ENCODE data around the gene PPP1R12B. TPM values are rescaled to one million over a fixed set of nuclear protein-coding genes. Genes with fewer than 3 reads are reported as not detected.
"Not testable (repeated sequence)": the region's sequence is repeated elsewhere in the genome, so short reads cannot be mapped to it uniquely, and the experiment has no call there.

The PPP1R12B gene
- total RNA-seq, 1 donor from 2014 or later, result 18.2 TPM

- no peaks in the 10 kb centered on the region for H3K27me3 Mint-ChIP-seq (ENCODE audit: low read depth)
- DNase-seq (ENCODE audit: low spot score), result no peak
- H3K9me3 Mint-ChIP-seq (ENCODE audit: low read depth), result no peaks in the 10 kb centered on the region
- peaks cover 28% of the 10 kb centered on the region for H3K4me1 Mint-ChIP-seq (ENCODE audit: low read depth)
- no peak overlapping the region for H3K4me3 Mint-ChIP-seq (ENCODE audit: unreplicated experiment)
- peaks cover 11% of the 10 kb centered on the region for H3K36me3 Mint-ChIP-seq (ENCODE audit: low read depth)
- TF ChIP-seq, protein P1, sequence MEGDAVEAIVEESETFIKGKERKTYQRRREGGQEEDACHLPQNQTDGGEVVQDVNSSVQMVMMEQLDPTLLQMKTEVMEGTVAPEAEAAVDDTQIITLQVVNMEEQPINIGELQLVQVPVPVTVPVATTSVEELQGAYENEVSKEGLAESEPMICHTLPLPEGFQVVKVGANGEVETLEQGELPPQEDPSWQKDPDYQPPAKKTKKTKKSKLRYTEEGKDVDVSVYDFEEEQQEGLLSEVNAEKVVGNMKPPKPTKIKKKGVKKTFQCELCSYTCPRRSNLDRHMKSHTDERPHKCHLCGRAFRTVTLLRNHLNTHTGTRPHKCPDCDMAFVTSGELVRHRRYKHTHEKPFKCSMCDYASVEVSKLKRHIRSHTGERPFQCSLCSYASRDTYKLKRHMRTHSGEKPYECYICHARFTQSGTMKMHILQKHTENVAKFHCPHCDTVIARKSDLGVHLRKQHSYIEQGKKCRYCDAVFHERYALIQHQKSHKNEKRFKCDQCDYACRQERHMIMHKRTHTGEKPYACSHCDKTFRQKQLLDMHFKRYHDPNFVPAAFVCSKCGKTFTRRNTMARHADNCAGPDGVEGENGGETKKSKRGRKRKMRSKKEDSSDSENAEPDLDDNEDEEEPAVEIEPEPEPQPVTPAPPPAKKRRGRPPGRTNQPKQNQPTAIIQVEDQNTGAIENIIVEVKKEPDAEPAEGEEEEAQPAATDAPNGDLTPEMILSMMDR (IDR thresholded peaks at IDR 0.05), result no peak
- H3K27ac Mint-ChIP-seq (ENCODE audit: unreplicated experiment), result no peak overlapping the region
These were observed 104.0 kb downstream of the PPP1R12B start for GRCh38 chr1:202452508-202452907.

DNA sequence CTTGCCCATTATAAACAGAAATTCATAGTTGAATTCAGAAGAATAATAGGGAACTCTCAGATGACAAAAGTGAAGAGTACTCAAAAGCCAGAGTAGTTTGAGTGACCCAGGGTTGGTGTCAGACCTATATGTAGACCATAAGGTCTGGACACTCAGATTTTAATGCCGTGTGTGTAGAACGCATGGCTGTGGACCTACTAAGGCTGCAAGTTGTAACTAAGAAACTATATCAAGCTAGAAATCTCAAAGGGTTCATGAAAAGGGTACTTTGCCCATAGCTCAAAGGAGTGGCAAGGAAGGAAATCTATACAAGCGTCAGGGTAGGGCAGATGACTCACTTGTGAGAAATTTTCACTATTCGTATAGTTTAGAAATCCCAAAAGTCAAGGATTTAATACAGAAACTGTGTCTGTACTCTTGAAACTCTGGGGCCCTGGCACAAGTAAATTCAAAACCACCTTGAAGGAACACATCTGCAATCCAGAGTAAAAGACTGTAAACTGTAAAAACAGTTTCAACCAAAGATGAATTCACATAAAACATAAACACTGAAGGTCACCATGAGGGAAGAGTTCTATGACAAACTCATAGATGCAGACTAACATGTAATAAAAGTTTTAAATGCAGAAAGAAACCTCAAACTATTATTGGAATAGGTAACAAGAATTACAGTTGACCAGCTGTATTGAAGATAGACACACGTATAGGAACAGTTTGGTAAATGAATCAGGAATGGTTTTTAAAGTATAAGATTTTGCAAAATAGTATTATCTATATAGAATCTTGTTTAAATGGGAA lies 108.1 kb downstream of the PPP1R12B start:
- not testable (repeated sequence) for H3K9me3 Mint-ChIP-seq (ENCODE audit: low read depth); H3K36me3 Mint-ChIP-seq (ENCODE audit: low read depth); H3K4me3 Mint-ChIP-seq (ENCODE audit: unreplicated experiment); DNase-seq (ENCODE audit: low spot score); H3K27me3 Mint-ChIP-seq (ENCODE audit: low read depth)
- Mint-ChIP-seq H3K27ac (ENCODE audit: unreplicated experiment) (peak overlapping the region; percentile 75), H3K4me1 (ENCODE audit: low read depth) (peaks cover 49% of the 10 kb centered on the region)

GRCh38 chr1:202458651-202459050 lies 110.2 kb downstream of the PPP1R12B start:
- peaks cover 49% of the 10 kb centered on the region for H3K4me1 Mint-ChIP-seq (ENCODE audit: low read depth)
- H3K27me3 Mint-ChIP-seq (ENCODE audit: low read depth); H3K36me3 Mint-ChIP-seq (ENCODE audit: low read depth); H3K4me3 Mint-ChIP-seq (ENCODE audit: unreplicated experiment); DNase-seq (ENCODE audit: low spot score); H3K27ac Mint-ChIP-seq (ENCODE audit: unreplicated experiment); H3K9me3 Mint-ChIP-seq (ENCODE audit: low read depth): not testable (repeated sequence)

DNA sequence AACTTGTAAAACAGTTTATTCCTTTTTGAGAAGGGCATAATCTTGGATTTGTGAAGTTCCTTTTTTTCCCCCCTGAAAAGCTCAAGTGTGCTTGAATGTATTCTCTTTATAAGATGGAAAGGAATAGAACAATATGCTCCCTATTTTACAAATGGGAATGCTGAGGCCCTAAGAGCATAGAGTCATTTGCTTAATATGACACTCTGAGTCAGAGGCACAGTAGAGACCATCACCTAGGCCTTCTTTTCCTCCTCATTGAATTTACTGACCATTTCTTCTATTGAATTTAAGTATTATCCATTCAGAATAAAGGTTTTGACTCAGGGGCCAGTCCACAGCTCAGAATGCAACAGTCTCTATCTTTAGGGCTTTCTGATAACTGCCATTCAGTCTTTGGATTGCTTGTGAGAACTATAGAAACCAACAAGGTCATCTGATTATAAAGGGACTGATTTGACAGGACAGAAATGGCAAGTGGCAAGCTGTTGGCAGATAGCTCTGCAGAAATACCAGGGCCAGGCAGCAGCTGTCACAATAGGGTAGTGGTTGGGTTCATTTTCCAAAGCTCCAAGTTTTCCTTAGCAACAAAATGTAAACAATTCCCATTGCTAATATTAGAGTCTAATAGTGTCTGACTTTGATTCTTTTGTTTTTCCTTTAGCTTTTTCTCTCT lies 111.1 kb downstream of the PPP1R12B start:
- H3K9me3 Mint-ChIP-seq (ENCODE audit: low read depth); H3K4me3 Mint-ChIP-seq (ENCODE audit: unreplicated experiment); DNase-seq (ENCODE audit: low spot score); H3K27me3 Mint-ChIP-seq (ENCODE audit: low read depth); H3K36me3 Mint-ChIP-seq (ENCODE audit: low read depth): not testable (repeated sequence)
- H3K27ac Mint-ChIP-seq (ENCODE audit: unreplicated experiment), result peak overlapping the region; percentile 93
- peaks cover 49% of the 10 kb centered on the region for H3K4me1 Mint-ChIP-seq (ENCODE audit: low read depth)

GRCh38 chr1:202460143-202460495 lies 111.6 kb downstream of the PPP1R12B start:
- not testable (repeated sequence) for DNase-seq (ENCODE audit: low spot score); H3K36me3 Mint-ChIP-seq (ENCODE audit: low read depth); H3K27me3 Mint-ChIP-seq (ENCODE audit: low read depth); H3K9me3 Mint-ChIP-seq (ENCODE audit: low read depth); H3K4me3 Mint-ChIP-seq (ENCODE audit: unreplicated experiment)
- Mint-ChIP-seq H3K4me1 (ENCODE audit: low read depth) (peaks cover 50% of the 10 kb centered on the region), H3K27ac (ENCODE audit: unreplicated experiment) (peak overlapping the region; percentile 93)

DNA sequence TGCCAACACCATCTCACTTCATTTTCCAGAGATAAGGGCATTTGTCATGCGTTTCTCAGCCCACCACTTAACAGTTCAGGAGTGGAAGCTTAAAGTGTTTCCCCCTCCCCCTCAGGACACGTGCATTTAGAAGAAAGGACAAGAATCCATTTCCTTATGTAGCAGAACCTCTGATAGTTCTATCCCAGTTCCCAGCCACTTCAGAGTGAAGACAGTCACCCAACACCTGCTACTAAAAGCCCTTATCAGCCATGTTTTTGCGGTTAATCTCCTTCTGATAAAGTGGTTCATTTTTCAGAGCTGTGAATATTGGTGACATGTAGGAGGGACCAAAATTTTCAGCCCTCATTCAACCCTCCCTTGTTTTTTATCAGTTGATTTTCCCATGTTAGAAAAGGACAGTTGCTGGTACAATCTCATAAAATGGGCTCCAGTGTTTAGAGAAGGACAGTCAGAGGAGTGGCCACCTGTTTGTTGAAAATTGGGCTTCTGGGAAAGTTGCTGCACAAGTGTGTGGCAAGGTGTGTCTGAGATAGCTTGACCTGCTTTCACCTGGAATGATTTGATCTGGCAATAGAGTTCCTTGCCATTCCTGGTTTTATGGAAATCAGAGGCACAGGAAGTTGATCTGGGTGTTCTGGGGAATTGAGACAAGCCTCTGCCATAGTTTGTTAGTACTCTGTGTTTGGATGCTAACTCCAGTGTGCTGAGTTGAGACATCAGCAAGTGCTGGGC lies 114.0 kb downstream of the PPP1R12B start:
- DNase-seq (ENCODE audit: low spot score), result no peak
- Mint-ChIP-seq H3K9me3 (ENCODE audit: low read depth) (no peaks in the 10 kb centered on the region), H3K36me3 (ENCODE audit: low read depth) (peaks cover 1% of the 10 kb centered on the region), H3K27me3 (ENCODE audit: low read depth) (no peaks in the 10 kb centered on the region), H3K4me1 (ENCODE audit: low read depth) (peaks cover 44% of the 10 kb centered on the region), H3K27ac (ENCODE audit: unreplicated experiment) (no peak overlapping the region), H3K4me3 (ENCODE audit: unreplicated experiment) (no peak overlapping the region)
- TF ChIP-seq, protein P1 (IDR thresholded peaks at IDR 0.05), result no peak

DNA sequence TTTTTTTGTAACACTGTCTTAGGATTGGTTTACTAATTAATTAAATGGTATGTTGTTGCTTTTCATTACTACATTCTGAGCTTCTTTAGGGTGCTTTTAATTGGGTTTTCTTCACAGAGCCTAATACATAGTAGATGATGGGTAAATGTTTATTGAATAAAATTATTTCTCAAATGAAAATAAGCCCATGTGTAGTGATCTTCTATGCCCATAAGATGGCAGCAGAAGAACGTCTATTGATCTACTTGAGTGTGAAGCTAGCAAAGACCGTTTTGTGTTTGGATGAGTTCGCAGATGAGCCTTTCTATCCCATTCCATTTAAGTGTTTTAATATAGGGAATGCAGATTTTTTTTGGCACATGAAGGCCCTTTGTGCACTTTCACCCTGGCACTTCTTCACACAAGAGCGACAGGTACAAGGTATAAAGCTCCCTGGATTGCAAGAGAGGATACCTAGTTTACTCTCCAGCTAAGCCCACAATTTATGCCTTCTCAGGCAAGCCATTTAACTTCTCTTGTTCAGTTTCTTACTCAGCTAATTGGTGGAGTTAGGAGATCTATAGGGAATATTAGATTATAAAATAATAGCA lies 115.7 kb downstream of the PPP1R12B start:
- TF ChIP-seq, protein P1 (IDR thresholded peaks at IDR 0.05), result peak; percentile 85
- not testable (repeated sequence) for H3K4me3 Mint-ChIP-seq (ENCODE audit: unreplicated experiment); H3K27ac Mint-ChIP-seq (ENCODE audit: unreplicated experiment); H3K36me3 Mint-ChIP-seq (ENCODE audit: low read depth); H3K9me3 Mint-ChIP-seq (ENCODE audit: low read depth); DNase-seq (ENCODE audit: low spot score); H3K27me3 Mint-ChIP-seq (ENCODE audit: low read depth)
- H3K4me1 Mint-ChIP-seq (ENCODE audit: low read depth), result peaks cover 31% of the 10 kb centered on the region

DNA sequence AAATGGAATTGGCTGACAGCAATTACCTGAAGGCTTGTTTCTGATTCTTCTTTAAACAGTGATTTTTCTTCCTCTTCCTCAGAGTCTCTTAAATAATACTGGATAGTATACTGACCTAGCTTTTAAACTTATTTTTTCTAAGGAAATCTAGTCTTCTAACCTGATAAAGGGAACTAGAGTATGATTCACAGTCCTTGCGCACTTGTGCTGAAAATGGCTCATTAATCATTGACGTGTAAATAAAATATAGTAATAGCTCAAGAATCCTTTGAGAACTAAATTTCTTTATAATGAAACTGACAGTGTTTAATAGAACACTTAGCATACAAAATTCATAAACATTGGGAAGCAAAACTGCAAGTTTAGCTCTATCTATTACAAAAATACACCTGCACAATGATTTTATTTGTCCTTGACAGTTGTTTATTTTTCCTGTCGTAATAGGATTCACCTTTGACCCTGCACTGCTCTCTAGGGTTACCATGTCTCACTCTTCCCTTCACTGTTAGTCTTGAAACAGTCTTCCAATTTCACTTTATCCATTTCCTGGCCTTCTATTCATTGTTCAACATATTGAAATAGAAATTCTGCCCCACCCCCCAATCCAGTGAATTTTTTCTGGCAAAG lies 117.3 kb downstream of the PPP1R12B start:
- not testable (repeated sequence) for H3K9me3 Mint-ChIP-seq (ENCODE audit: low read depth); H3K27ac Mint-ChIP-seq (ENCODE audit: unreplicated experiment); H3K4me3 Mint-ChIP-seq (ENCODE audit: unreplicated experiment); H3K27me3 Mint-ChIP-seq (ENCODE audit: low read depth); H3K36me3 Mint-ChIP-seq (ENCODE audit: low read depth); DNase-seq (ENCODE audit: low spot score)
- H3K4me1 Mint-ChIP-seq (ENCODE audit: low read depth), result peaks cover 16% of the 10 kb centered on the region

DNA sequence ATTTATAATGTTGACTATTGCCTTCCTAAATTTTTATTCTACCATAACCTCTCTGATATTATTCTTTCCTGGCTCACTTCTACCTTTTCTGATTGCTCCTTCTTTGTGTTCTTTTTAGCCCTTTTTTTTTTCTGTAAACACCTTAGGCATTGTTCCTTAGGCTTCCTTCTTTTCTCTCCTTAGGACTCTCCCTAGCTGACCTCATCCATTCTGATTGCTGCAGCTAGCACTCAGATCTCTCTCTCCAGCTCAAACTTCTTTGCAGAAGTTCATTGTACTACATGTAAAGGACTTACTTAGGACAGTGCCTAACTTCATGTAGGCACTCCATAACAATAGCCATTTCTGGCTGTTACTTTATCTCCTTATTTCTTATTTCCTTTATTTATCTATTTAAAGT lies 117.8 kb downstream of the PPP1R12B start:
- H3K27ac Mint-ChIP-seq (ENCODE audit: unreplicated experiment); H3K36me3 Mint-ChIP-seq (ENCODE audit: low read depth); H3K4me3 Mint-ChIP-seq (ENCODE audit: unreplicated experiment); H3K9me3 Mint-ChIP-seq (ENCODE audit: low read depth); DNase-seq (ENCODE audit: low spot score); H3K27me3 Mint-ChIP-seq (ENCODE audit: low read depth): not testable (repeated sequence)
- peaks cover 15% of the 10 kb centered on the region for H3K4me1 Mint-ChIP-seq (ENCODE audit: low read depth)

Data from chondrocyte (in vitro differentiated cells).